SK-N-MC (cell line): Measurements from ENCODE around the gene MTAP.

Experiments
- EZH2 ChIP-seq: fragments of 200-600 bp; sonication (generic); IDR thresholded peaks from one replicate; pipeline ENCODE4 v1.6.1; 2017; ENCODE audit warnings: antibody characterized with exemption
- FOXP2 ChIP-seq: optimal IDR thresholded peaks from 2 replicates; pipeline ENCODE3; 2011; ENCODE audit warnings: mild to moderate bottlenecking, moderate library complexity; ENCODE audit not compliant: insufficient read depth; ENCODE audit errors: extremely low read length, control extremely low read depth
- POLR2AphosphoS5 ChIP-seq: IDR thresholded peaks from 2 replicates; pipeline ENCODE4 v1.6.1; 2012; ENCODE audit warnings: mild to moderate bottlenecking, low read depth, low read length, borderline replicate concordance

DNA sequence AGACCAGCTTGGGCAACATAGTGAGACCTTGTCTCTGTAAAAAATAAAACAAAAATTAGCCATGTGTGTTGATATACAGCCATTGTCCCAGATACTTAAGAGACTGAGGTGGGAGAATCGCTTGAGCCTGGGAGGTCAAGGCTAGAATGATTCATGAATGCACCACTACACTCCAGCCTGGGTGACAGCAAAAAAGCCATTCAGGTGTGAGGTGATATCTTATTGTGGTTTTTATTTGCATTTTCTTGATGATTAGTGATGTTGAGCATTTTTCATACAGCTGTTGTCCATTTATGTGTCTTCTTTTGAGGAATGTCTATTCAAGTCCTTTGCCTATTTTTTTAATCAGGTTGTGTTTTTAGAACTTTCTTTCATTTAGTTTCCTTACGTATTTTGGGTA, 23.2 kb downstream of the MTAP start:
- TF ChIP-seq EZH2 (no peak), POLR2AphosphoS5 (no peak), FOXP2 (no peak)
